Body of pancreas (tissue), 4 donors: ENCODE results near the gene MACF1. TPM values are rescaled to one million over a fixed set of nuclear protein-coding genes. Genes with fewer than 3 reads are reported as not detected.

Source experiments
- ATAC-seq: fragments of 150-250 bp; one replicate; pipeline ENCODE4 v1.9.1; 2016
- DNase-seq, 4 donors: peaks; one replicate each; pipeline ENCODE4 v3.0.0-alpha.2; 2019
- H3K27ac ChIP-seq, 4 donors: fragments of 200-600 bp; sonication (generic); 1 replicate in 3 of 4; 2 replicates in 1 of 4; pipeline versions ENCODE4 v1.5.1 to v1.6.1; 2016 to 2019; ENCODE audit warnings: mild to moderate bottlenecking in 1 of 4, mixed read lengths in 1 of 4, moderate library complexity in 1 of 4
- H3K27me3 ChIP-seq, 2 donors: fragments of 200-600 bp; sonication (generic); one replicate each; pipeline ENCODE4 v1.6.0; 2016; ENCODE audit warnings: mild to moderate bottlenecking in 1 of 2
- H3K36me3 ChIP-seq, 2 donors: fragments of 200-600 bp; sonication (generic); replicated peaks in 1 of 2; 2 replicates each; pipeline ENCODE4 v1.5.1; 2016; ENCODE audit warnings: low read depth in 2 of 2; ENCODE audit not compliant: insufficient read depth in 1 of 2
- H3K4me1 ChIP-seq: fragments of 200-600 bp; sonication (generic); one replicate; pipeline ENCODE4 v1.6.0; 2016
- H3K4me3 ChIP-seq, 2 donors: fragments of 200-600 bp; sonication (generic); 1 replicate in 1 of 2; 2 replicates in 1 of 2; pipeline ENCODE4 v1.5.1; 2016 to 2019
- H3K9me3 ChIP-seq, 3 donors: fragments of 200-600 bp; sonication (generic); 1 replicate in 2 of 3; 2 replicates in 1 of 3; pipeline ENCODE4 v1.5.1; 2016
- CTCF ChIP-seq, 7 experiments: fragments of 450-650 bp in 4 of 7; fragments of 200-600 bp in 3 of 7; sonication (generic) in 3 of 7; IDR thresholded peaks; one replicate each; pipeline ENCODE4 v1.5.1; 2016 to 2019; ENCODE audit warnings: antibody characterized with exemption in 7 of 7
- POLR2A ChIP-seq, 3 donors: fragments of 450-650 bp; IDR thresholded peaks; one replicate each; pipeline ENCODE4 v1.6.1; 2016; ENCODE audit warnings: antibody characterized with exemption in 3 of 3, mild to moderate bottlenecking in 2 of 3
- WGBS, 2 donors: methylation state at CpG; one replicate each; pipeline ENCODE4 v1.1.5; 2017; 5-methylcytosine and 5-hydroxymethylcytosine counted together
- intact Hi-C: fragments of 100-400 bp; cut with DNase I; formaldehyde crosslinking; loops from one replicate; pipeline ENCODE4 v1.15.1; 2023
- total RNA-seq, 2 donors: library from RNA; depleted of rRNA; stranded (reverse); fragments of >200 nt; gene quantifications; one replicate each; pipeline ENCODE4 v1.1.0, GENCODE V29; 2016

MACF1 gene
- total RNA-seq, 2 donors from 2014 or later = 144 to 190 TPM

GRCh38 chr1:39387452-39387851 lies 183.0 kb downstream of the MACF1 start:
- Histone ChIP-seq H3K4me3 (no peak overlapping the region), H3K27ac (peak overlapping the region in 1 of 4 donors; percentile 1), H3K9me3 (no peaks in the 10 kb centered on the region), H3K4me1 (peaks cover 14% of the 10 kb centered on the region), H3K36me3 (peaks cover 0 to 14% of the 10 kb centered on the region in 2 donors), H3K27me3 (no peaks in the 10 kb centered on the region)
- ATAC-seq (no peak), DNase-seq (no peak)
- intact Hi-C loops = no loop called here
- WGBS, 2 donors = 82 to 91% methylated on average over 4 of the region's 4 CpGs
- TF ChIP-seq CTCF (IDR thresholded peaks at IDR 0.05) (no peak), POLR2A (IDR thresholded peaks at IDR 0.05) (no peak)

DNA sequence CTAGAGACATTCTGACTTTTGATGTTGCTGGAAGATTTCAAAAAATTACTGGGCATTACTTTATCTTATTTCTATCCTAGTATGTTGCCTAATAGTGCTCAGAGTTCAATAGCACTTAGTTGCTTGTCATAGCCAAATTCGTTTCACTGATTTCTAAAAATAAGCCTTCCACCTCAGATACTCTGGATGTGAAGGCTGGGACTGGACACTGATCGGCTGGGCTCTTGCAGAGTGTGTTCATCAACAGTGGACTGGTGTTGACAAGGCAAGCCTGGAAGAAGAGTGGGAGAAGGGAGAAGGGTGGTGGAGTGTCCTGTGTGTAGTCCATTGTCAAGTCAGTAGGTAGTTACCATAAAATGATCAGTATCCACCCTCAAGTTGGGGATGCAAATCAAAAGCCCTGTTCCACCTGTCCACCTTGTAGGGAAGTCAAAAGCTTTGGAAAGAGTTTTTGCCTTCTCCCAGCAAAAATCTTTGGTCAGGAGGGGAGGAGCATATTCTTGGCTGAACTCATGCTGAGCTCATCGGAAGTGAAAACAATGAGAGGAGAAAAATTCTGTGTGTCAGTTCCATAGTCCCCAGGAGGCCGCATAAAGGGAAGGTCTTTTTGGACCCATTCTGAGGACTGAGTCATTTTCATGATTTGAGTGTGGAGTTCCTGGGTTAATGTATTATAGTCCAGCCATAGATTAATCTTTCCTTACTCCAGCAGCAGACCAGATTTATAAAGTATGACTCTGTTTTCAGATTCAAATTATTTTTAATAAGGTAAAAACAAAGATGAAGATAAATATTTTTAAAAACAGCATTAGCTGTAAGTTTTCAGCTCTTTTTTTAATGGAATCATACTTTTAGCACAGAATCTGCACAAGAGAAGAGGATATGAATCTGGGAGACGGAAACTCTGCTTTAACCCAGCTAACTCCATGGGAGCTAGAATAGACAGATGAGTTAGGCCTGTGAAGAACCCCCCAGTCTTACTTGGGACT lies 187.5 kb downstream of the MACF1 start:
- Histone ChIP-seq H3K9me3 (no peaks in the 10 kb centered on the region), H3K4me1 (peaks cover 55% of the 10 kb centered on the region), H3K4me3 (no peak overlapping the region), H3K27me3 (no peaks in the 10 kb centered on the region), H3K36me3 (peaks cover 0 to 9% of the 10 kb centered on the region in 2 donors), H3K27ac (peak overlapping the region; percentile 35 to 86 (median 62))
- TF ChIP-seq CTCF (IDR thresholded peaks at IDR 0.05) = no peak
- peak in 2 of 3 donors; percentile 36 to 44 for TF ChIP-seq POLR2A (IDR thresholded peaks at IDR 0.05)
- DNase-seq = peak in 3 of 4 donors; percentile 32 to 52 (median 40)
- intact Hi-C loops = no loop called here
- WGBS, 2 donors = 34 to 36% methylated on average over 5 of the region's 5 CpGs
- peak; percentile 70 for ATAC-seq

- Histone ChIP-seq H3K36me3 (peaks cover 0 to 3% of the 10 kb centered on the region in 2 donors), H3K4me3 (no peak overlapping the region), H3K9me3 (no peaks in the 10 kb centered on the region), H3K4me1 (peaks cover 62% of the 10 kb centered on the region), H3K27ac (peak overlapping the region; percentile 35 to 86 (median 62)), H3K27me3 (no peaks in the 10 kb centered on the region)
- ATAC-seq (no peak), DNase-seq (no peak)
- no peak for TF ChIP-seq CTCF (IDR thresholded peaks at IDR 0.05)
- TF ChIP-seq POLR2A (IDR thresholded peaks at IDR 0.05) = no peak
- intact Hi-C loops = no loop called here
- 46 to 70% methylated on average over 4 of the region's 4 CpGs for WGBS, 2 donors
These were observed 188.5 kb downstream of the MACF1 start for GRCh38 chr1:39392851-39393573.

DNA sequence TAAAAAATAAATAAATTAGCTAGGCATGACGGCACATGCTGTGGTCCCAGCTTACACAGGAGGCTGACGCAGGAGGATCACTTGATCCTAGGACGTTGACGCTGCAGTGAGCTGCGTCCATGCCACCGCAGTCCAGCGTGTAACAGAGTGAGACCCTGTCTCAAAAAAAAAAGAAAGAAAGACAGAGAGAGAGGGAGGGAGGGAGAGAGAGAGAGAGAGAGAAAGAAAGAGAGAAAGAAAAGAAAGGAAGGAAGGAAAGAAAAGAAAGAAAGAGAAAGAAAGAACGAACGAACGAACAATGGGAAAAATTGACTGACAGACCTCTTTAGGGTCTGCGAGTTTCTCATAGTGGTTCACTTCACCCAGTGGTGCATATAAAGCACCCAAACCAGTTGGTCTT lies 189.2 kb downstream of the MACF1 start:
- intact Hi-C loops = no loop called here
- no peak for DNase-seq
- H3K9me3 ChIP-seq = no peaks in the 10 kb centered on the region
- no peak for ATAC-seq
- no peaks in the 10 kb centered on the region for H3K36me3 ChIP-seq
- no peak overlapping the region for H3K4me3 ChIP-seq
- peaks cover 68% of the 10 kb centered on the region for H3K4me1 ChIP-seq
- 92 to 93% methylated on average over 11 of the region's 11 CpGs for WGBS, 2 donors
- H3K27me3 ChIP-seq = no peaks in the 10 kb centered on the region
- TF ChIP-seq CTCF (IDR thresholded peaks at IDR 0.05) (no peak), POLR2A (IDR thresholded peaks at IDR 0.05) (no peak)
- peak overlapping the region in 3 of 4 donors; percentile 77 to 89 (median 86) for H3K27ac ChIP-seq
